LNCaP clone FGC (cell line): Measurements from ENCODE around the gene CASP8AP2.
"Not testable (repeated sequence)": the region's sequence is repeated elsewhere in the genome, so short reads cannot be mapped to it uniquely, and the experiment has no call there.

Experiments used
- DNase-seq: peaks from one replicate; pipeline ENCODE4 v3.0.0-alpha.2; 2011; ENCODE audit warnings: low read depth
- H3K4me3 ChIP-seq: 2 replicates; pipeline ENCODE4 v1.5.1; 2011; ENCODE audit warnings: mild to moderate bottlenecking, low read depth, low read length, control low read depth
- TF ChIP-seq, protein P1 (sequence below): IDR thresholded peaks from 2 replicates; pipeline ENCODE4 v1.5.1; 2012; ENCODE audit warnings: mild to moderate bottlenecking; ENCODE audit not compliant: control insufficient read depth, insufficient read depth; ENCODE audit errors: extremely low read depth

The CASP8AP2 gene

DNA sequence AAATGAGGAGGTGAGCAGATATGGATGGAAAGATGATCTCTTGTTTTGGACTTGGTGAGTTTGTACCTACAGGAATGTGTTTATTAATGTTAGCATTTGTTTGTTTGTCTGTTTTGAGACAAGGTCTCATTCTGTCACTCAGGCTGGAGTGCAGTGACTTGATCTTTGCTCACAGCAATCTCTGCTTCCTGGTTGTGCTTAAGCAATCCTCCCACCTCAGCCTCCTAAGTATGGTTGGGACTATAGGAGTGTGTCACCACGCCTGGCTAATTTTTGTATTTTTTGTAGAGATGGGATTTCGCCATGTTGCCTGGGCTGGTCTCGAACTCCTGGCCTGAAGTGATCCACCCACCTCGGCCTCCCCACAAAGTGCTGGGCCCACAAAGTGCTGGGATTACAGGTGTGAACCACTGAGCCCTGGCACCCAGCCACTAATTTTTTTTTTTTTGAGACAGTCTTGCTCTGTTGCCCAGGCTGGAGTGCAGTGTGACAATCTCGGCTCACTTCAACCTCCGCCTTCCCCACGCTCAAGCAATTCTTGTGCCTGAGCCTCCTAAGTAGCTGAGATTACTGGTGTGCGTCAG, 7.1 kb downstream of the CASP8AP2 start:
- no peak overlapping the region for H3K4me3 ChIP-seq
- DNase-seq, result no peak
- TF ChIP-seq, protein P1, sequence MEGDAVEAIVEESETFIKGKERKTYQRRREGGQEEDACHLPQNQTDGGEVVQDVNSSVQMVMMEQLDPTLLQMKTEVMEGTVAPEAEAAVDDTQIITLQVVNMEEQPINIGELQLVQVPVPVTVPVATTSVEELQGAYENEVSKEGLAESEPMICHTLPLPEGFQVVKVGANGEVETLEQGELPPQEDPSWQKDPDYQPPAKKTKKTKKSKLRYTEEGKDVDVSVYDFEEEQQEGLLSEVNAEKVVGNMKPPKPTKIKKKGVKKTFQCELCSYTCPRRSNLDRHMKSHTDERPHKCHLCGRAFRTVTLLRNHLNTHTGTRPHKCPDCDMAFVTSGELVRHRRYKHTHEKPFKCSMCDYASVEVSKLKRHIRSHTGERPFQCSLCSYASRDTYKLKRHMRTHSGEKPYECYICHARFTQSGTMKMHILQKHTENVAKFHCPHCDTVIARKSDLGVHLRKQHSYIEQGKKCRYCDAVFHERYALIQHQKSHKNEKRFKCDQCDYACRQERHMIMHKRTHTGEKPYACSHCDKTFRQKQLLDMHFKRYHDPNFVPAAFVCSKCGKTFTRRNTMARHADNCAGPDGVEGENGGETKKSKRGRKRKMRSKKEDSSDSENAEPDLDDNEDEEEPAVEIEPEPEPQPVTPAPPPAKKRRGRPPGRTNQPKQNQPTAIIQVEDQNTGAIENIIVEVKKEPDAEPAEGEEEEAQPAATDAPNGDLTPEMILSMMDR, result no peak

GRCh38 chr6:89840538-89840937, 10.9 kb downstream of the CASP8AP2 start:
- DNase-seq, result no peak
- TF ChIP-seq, protein P1, result no peak
- no peak overlapping the region for H3K4me3 ChIP-seq

DNA sequence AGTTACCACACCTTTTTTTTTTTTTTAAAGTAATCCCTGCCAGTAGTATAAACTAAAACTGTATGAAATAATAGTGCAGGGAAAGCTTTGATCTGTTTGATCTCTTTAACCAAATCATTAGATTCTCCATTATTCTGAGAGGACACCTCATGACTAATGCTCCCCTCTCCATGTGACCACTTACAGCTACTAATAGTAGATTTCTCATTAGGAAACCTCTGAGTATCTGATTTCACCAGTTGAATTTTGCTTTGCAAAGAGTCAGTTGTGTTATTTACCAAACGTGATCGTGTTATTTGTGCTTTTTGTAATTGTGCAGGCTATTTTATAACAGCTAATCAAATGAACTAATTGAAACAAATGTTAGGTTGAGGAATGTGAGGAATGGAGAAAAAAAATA, 12.5 kb downstream of the CASP8AP2 start:
- TF ChIP-seq, protein P1, result no peak
- H3K4me3 ChIP-seq, result no peak overlapping the region
- DNase-seq, result no peak

GRCh38 chr6:89843070-89843469, 13.4 kb downstream of the CASP8AP2 start:
- TF ChIP-seq, protein P1, result no peak
- DNase-seq, result no peak
- no peak overlapping the region for H3K4me3 ChIP-seq

DNA sequence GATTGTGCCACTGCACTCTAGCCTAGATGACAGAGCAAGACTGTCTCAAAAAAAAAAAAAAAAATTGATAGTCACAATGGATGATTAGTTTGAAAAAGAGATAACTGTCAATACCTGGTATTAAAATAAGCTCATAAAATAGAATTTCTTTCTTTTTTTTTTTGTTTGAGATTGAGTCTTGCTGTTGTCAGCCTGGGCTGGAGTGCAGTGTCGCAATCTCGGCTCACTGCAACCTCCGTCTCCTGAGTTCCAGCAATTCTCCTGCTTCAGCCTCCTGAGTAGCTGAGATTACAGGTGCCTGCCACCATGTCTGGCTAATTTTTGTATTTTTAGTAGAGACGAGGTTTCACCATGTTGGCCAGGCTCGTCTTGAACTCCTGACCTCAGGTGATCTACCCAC, 17.8 kb downstream of the CASP8AP2 start:
- DNase-seq, H3K4me3 ChIP-seq: not testable (repeated sequence)

- TF ChIP-seq, protein P1, result no peak
- DNase-seq, result no peak
Measured at GRCh38 chr6:89853068-89853467, 23.4 kb downstream of the CASP8AP2 start.

GRCh38 chr6:89858041-89858440, 28.4 kb downstream of the CASP8AP2 start:
- no peak overlapping the region for H3K4me3 ChIP-seq
- TF ChIP-seq, protein P1, result no peak
- DNase-seq, result no peak

More at GRCh38 chr6:89853068-89853467, 23.4 kb downstream of the CASP8AP2 start:
- no peak overlapping the region for H3K4me3 ChIP-seq
